ENCODE results near the gene LTO1.

DNA sequence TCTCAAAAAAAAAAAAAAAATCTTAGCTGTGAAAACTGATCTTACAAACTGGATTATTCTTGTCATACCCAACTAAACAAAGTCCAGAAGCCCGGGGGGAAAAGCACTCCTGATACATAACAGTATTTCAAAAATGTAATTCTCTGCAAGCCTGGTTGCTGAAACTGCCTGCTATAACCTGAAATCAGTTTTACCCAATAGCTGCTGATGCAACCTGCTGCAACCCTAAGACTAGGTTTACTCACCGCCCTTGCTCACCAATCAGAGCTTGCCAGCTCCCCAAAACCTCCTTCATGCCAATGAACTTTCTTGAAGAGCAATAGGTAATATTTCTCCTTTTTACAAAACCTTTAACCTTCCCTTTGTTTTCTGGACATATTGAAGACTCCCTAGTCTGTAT lies 16.3 kb upstream of the LTO1 start:
- TF ChIP-seq, protein P1, sequence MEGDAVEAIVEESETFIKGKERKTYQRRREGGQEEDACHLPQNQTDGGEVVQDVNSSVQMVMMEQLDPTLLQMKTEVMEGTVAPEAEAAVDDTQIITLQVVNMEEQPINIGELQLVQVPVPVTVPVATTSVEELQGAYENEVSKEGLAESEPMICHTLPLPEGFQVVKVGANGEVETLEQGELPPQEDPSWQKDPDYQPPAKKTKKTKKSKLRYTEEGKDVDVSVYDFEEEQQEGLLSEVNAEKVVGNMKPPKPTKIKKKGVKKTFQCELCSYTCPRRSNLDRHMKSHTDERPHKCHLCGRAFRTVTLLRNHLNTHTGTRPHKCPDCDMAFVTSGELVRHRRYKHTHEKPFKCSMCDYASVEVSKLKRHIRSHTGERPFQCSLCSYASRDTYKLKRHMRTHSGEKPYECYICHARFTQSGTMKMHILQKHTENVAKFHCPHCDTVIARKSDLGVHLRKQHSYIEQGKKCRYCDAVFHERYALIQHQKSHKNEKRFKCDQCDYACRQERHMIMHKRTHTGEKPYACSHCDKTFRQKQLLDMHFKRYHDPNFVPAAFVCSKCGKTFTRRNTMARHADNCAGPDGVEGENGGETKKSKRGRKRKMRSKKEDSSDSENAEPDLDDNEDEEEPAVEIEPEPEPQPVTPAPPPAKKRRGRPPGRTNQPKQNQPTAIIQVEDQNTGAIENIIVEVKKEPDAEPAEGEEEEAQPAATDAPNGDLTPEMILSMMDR (conservative IDR thresholded peaks at IDR 0.05; ENCODE audit: low read length) = no peak
- TF ChIP-seq EZH2phosphoT487 (IDR thresholded peaks at IDR 0.05; ENCODE audit: borderline replicate concordance) = no peak
